NB4 (cell line): Measurements from ENCODE around the gene UBN1.

Experiments used
- DNase-seq: peaks from one replicate; pipeline ENCODE4 v3.0.0; 2010; ENCODE audit warnings: low read depth
- H3K4me3 ChIP-seq: one replicate; pipeline ENCODE4 v1.5.1; 2011; ENCODE audit warnings: mild to moderate bottlenecking, low read depth, low read length, moderate library complexity
- CTCF ChIP-seq: IDR thresholded peaks from one replicate; pipeline ENCODE4 v1.5.1; 2012; ENCODE audit warnings: low read depth, low read length
- MAX ChIP-seq: IDR thresholded peaks from 2 replicates; pipeline ENCODE4 v1.6.1; 2011; ENCODE audit warnings: low read depth, low read length
- MYC ChIP-seq: IDR thresholded peaks from 2 replicates; pipeline ENCODE4 v1.6.1; 2011; ENCODE audit warnings: low read depth, low read length
- POLR2A ChIP-seq: IDR thresholded peaks from 2 replicates; pipeline ENCODE4 v1.6.1; 2011; ENCODE audit warnings: mild to moderate bottlenecking; ENCODE audit not compliant: insufficient read length; ENCODE audit errors: extremely low read depth

The UBN1 gene

GRCh38 chr16:4880006-4880580 lies 32.8 kb downstream of the UBN1 start:
- no peak overlapping the region for H3K4me3 ChIP-seq
- no peak for TF ChIP-seq MAX
- TF ChIP-seq CTCF: no peak
- TF ChIP-seq MYC: no peak
- no peak for TF ChIP-seq POLR2A
- DNase-seq: no peak

GRCh38 chr16:4882000-4882632 lies 34.8 kb downstream of the UBN1 start:
- no peak for DNase-seq
- TF ChIP-seq MYC (no peak), CTCF (no peak), POLR2A (no peak), MAX (no peak)

GRCh38 chr16:4882633-4883285 lies 35.5 kb downstream of the UBN1 start:
- no peak overlapping the region for H3K4me3 ChIP-seq
- no peak for DNase-seq
- TF ChIP-seq CTCF: no peak

More at GRCh38 chr16:4882000-4882632, 34.8 kb downstream of the UBN1 start:
- H3K4me3 ChIP-seq: no peak overlapping the region

GRCh38 chr16:4883501-4883900 lies 36.2 kb downstream of the UBN1 start:
- DNase-seq: no peak
- TF ChIP-seq MAX (no peak), CTCF (no peak), POLR2A (no peak), MYC (no peak)
- no peak overlapping the region for H3K4me3 ChIP-seq

- H3K4me3 ChIP-seq: no peak overlapping the region
- DNase-seq: no peak
- TF ChIP-seq MYC (no peak), MAX (no peak), POLR2A (no peak), CTCF (no peak)
Measured at GRCh38 chr16:4884209-4884608, 36.9 kb downstream of the UBN1 start.
